Measurements from ENCODE around the gene GTF2E1.

Gene GTF2E1

DNA sequence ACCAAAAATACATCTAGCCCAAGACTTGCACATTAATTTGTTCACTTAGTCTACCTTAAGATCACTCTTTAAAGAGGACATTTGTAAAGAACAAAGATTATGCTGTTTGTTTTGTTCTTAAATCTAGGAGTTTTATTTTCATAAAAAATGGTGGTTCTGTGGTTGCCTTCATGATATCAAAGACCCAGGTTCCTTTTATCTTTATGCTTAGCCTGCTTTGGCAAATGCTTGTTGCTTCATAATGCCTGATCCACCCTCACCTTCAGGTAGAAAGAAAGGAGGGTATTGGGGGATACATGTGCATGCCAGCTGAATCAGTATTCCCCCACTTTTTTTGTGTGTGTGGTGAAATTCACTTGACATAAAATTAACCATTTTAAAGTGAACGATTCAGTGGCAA lies 48.5 kb downstream of the GTF2E1 start:
- DNase-seq (ENCODE audit: low spot score in 2 of 2) (no peak), ATAC-seq (replicated peaks; ENCODE audit: extremely low read depth, poor library complexity, severe bottlenecking) (no peak)
- no peaks in the 10 kb centered on the region for H3K9me3 Mint-ChIP-seq
- H3K27me3 Mint-ChIP-seq: no peaks in the 10 kb centered on the region
- H3K4me1 Mint-ChIP-seq: no peaks in the 10 kb centered on the region
- H3K27ac Mint-ChIP-seq (ENCODE audit: low read depth): no peak overlapping the region
- H3K36me3 Mint-ChIP-seq (ENCODE audit: insufficient read depth): peaks cover 2% of the 10 kb centered on the region
- no peak overlapping the region for H3K4me3 Mint-ChIP-seq

DNA sequence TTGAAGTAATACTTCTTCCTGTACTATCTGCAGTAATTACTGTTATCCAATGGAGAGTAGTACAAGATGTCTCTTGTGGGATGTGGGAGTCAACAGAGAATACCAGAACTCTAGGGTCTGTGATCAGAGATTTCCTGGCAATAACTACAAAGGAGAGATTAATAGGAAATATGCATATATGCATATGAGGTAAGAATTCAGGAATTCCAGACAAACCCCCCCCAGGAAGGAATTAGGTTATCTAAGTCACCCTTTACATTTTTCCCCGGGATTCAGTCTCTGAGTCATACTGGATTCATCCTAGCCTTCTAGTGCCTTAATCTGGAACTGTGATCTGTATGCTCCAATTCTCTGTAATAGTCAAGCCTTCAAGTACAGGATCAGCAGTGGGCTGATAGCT lies 49.4 kb downstream of the GTF2E1 start:
- no peak for DNase-seq (ENCODE audit: low spot score in 2 of 2)
- no peaks in the 10 kb centered on the region for H3K4me1 Mint-ChIP-seq
- no peak overlapping the region for H3K27ac Mint-ChIP-seq (ENCODE audit: low read depth)
- ATAC-seq (replicated peaks; ENCODE audit: extremely low read depth, poor library complexity, severe bottlenecking): no peak
- no peaks in the 10 kb centered on the region for H3K9me3 Mint-ChIP-seq
- H3K4me3 Mint-ChIP-seq: no peak overlapping the region
- no peaks in the 10 kb centered on the region for H3K27me3 Mint-ChIP-seq
- peaks cover 2% of the 10 kb centered on the region for H3K36me3 Mint-ChIP-seq (ENCODE audit: insufficient read depth)

DNA sequence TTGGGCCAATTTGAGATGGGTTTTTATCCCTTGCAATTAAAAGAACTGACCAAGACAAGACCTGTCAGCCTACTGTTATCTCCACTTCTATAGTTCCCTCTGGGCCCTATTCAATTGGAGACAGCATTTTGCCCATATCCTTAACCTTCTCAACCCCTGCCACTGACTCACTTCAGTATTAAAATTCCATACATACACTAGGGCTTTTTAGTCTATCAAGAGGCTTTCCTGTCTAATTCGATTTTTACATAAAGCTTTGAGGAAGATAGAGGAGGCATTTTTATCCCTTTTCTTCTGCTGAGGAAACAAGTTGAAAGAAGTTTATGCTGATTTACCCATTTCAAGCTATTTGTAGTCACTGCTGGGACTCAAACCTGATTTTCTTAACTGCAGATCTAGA lies 51.1 kb downstream of the GTF2E1 start:
- H3K4me3 Mint-ChIP-seq: no peak overlapping the region
- H3K27ac Mint-ChIP-seq (ENCODE audit: low read depth): peak overlapping the region; percentile 64
- DNase-seq (ENCODE audit: low spot score in 2 of 2) (no peak), ATAC-seq (replicated peaks; ENCODE audit: extremely low read depth, poor library complexity, severe bottlenecking) (no peak)
- H3K27me3 Mint-ChIP-seq: no peaks in the 10 kb centered on the region
- no peaks in the 10 kb centered on the region for H3K4me1 Mint-ChIP-seq
- peaks cover 5% of the 10 kb centered on the region for H3K36me3 Mint-ChIP-seq (ENCODE audit: insufficient read depth)
- no peaks in the 10 kb centered on the region for H3K9me3 Mint-ChIP-seq

DNA sequence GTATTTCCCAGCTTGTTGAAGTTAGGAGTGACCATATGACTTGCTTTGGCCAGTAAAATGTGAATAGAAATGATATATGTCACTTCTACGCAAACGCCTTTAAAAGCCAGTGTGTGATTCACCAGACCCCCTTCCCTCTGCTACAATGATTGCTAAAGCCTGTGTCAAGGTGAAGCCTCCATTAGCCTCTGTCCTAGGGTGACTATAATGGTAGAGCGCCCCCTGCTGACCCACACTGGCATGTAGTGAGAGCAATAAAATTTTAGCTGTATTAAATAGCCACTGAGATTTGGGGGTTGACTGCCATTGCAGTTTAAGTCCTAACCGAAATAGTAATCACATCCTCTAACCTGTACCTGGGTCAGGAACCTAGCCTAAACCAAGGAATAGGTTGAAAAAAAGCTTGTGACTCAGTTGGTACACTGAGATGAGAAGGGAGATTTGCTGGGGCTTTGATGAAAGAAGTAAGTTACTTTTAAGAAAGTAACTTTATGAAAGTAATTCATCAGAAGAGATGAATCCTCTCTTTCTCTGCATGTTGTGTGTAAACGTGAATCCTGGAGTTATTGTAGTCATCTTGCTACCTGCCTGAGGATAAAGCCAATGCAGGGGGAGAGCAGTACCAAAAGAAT lies 52.6 kb downstream of the GTF2E1 start:
- H3K27ac Mint-ChIP-seq (ENCODE audit: low read depth): no peak overlapping the region
- ATAC-seq (replicated peaks; ENCODE audit: extremely low read depth, poor library complexity, severe bottlenecking): peak; percentile 96
- peak; percentile 65 to 79 for DNase-seq (ENCODE audit: low spot score in 2 of 2)
- H3K9me3 Mint-ChIP-seq: no peaks in the 10 kb centered on the region
- no peaks in the 10 kb centered on the region for H3K27me3 Mint-ChIP-seq
- H3K36me3 Mint-ChIP-seq (ENCODE audit: insufficient read depth): peaks cover 5% of the 10 kb centered on the region
- no peaks in the 10 kb centered on the region for H3K4me1 Mint-ChIP-seq
- no peak overlapping the region for H3K4me3 Mint-ChIP-seq

DNA sequence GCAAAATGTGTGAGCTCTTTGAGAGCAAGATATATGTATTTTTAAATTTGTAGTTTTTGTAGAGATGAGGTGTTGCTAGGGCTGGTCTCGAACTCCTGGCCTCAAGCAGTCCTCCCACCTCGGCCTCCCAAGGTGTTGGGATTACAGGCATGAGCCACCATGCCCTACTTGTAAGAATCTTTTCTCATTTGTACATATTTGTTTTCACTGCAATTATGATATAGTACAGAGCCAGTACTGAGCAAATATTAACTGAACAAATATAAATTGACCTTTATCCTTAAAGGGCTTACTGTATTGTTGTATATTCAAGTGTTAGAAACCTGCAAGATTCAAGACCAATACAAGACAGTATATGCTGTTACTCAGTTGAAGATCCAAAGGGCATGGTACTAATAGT lies 53.4 kb downstream of the GTF2E1 start:
- no peaks in the 10 kb centered on the region for H3K27me3 Mint-ChIP-seq

DNA sequence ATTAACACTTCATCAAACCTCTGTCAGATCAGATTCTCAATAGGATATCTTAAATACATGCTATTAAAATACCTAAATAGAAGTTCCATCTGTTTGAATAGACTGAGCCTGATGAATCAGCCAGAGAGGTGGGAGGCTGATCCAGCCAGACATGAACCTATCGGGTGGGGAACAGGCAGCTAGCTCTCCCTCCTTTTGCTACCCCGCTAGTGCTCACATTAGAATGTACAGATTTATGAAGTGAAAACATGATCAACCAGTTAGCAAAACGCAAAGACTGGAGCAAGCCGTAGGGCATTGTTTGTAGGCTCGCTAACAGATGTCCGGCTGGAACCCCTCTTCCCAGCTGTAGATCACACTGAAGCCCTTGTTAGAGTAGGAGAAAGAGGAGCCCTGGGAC lies 54.4 kb downstream of the GTF2E1 start:
- Mint-ChIP-seq H3K4me1 (no peaks in the 10 kb centered on the region), H3K9me3 (no peaks in the 10 kb centered on the region), H3K27me3 (peaks cover 6% of the 10 kb centered on the region), H3K36me3 (ENCODE audit: insufficient read depth) (peaks cover 5% of the 10 kb centered on the region), H3K4me3 (no peak overlapping the region), H3K27ac (ENCODE audit: low read depth) (no peak overlapping the region)
- DNase-seq (ENCODE audit: low spot score in 2 of 2) (no peak), ATAC-seq (replicated peaks; ENCODE audit: extremely low read depth, poor library complexity, severe bottlenecking) (no peak)

More for the DNA sequence above, 53.4 kb downstream of the GTF2E1 start:
- DNase-seq (ENCODE audit: low spot score in 2 of 2) (no peak), ATAC-seq (replicated peaks; ENCODE audit: extremely low read depth, poor library complexity, severe bottlenecking) (no peak)
- Mint-ChIP-seq H3K4me1 (no peaks in the 10 kb centered on the region), H3K4me3 (no peak overlapping the region), H3K9me3 (no peaks in the 10 kb centered on the region), H3K27ac (ENCODE audit: low read depth) (no peak overlapping the region), H3K36me3 (ENCODE audit: insufficient read depth) (peaks cover 5% of the 10 kb centered on the region)

DNA sequence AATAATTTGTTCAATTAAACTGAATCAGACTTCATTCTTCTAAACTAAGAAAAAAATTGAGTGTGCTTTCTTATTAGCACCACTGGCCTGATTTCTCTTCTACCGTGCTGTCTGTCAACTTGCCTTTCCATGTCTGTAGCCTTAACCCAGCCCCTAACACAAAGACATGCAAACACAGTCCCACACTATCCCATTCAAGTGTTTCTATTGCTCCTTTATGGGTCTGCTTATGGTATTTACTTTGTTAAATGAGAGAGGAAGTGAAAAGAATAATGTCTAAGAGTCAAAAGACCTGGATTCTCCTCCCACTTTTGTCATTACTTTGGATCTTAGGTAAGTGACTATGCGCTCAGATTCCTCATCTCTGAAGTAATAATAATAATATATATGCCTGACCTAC lies 55.3 kb downstream of the GTF2E1 start:
- H3K27ac Mint-ChIP-seq (ENCODE audit: low read depth): no peak overlapping the region
- peaks cover 5% of the 10 kb centered on the region for H3K36me3 Mint-ChIP-seq (ENCODE audit: insufficient read depth)
- ATAC-seq (replicated peaks; ENCODE audit: extremely low read depth, poor library complexity, severe bottlenecking): no peak
- peaks cover 8% of the 10 kb centered on the region for H3K27me3 Mint-ChIP-seq
- H3K4me1 Mint-ChIP-seq: no peaks in the 10 kb centered on the region
- DNase-seq (ENCODE audit: low spot score in 2 of 2): no peak
- no peaks in the 10 kb centered on the region for H3K9me3 Mint-ChIP-seq
- no peak overlapping the region for H3K4me3 Mint-ChIP-seq

DNA sequence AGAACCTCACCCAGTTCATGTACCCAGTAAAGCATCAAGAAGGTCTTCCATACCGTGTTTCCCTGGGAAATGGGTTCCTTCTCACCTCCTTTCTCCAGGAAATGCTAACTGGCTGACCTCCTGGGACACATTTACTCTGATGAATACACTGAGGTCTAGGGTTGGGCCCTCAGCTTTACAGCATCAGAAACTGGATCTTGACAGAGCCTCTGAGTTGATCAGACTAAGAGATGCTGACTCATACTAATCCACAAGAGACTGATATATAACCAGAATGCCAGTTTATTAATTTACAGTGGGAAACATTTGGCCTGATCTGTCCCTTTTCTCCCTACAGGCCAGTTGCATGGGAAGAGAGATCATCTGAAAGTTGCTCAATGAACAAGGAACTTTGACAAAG lies 55.8 kb downstream of the GTF2E1 start:
- no peak overlapping the region for H3K27ac Mint-ChIP-seq (ENCODE audit: low read depth)
- DNase-seq (ENCODE audit: low spot score in 2 of 2): no peak
- H3K4me3 Mint-ChIP-seq: no peak overlapping the region
- no peaks in the 10 kb centered on the region for H3K4me1 Mint-ChIP-seq
- H3K36me3 Mint-ChIP-seq (ENCODE audit: insufficient read depth): peaks cover 5% of the 10 kb centered on the region
- no peak for ATAC-seq (replicated peaks; ENCODE audit: extremely low read depth, poor library complexity, severe bottlenecking)
- H3K27me3 Mint-ChIP-seq: peaks cover 8% of the 10 kb centered on the region
- H3K9me3 Mint-ChIP-seq: no peaks in the 10 kb centered on the region

DNA sequence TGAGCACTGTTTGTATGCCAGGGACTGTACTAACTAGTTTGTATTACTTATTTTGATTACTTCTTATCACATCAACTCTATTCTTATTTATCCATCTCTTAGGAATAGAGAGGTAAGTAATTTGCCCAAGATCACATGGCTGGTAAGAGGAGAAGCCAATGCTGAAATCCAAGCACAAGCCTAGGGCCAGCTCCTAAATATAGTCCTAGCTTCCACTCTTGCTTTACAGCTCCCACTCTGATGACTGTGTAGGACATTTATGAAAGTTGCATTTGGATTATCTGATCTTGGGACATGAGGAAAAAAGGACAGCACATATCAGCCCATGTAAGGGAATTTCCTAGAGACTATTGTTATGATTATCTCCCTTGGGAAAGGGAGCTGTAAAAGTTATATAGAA lies 58.1 kb downstream of the GTF2E1 start:
- H3K9me3 Mint-ChIP-seq: no peaks in the 10 kb centered on the region
- H3K4me3 Mint-ChIP-seq: no peak overlapping the region
- no peak for DNase-seq (ENCODE audit: low spot score in 2 of 2)
- no peak overlapping the region for H3K27ac Mint-ChIP-seq (ENCODE audit: low read depth)
- H3K27me3 Mint-ChIP-seq: peaks cover 20% of the 10 kb centered on the region
- peaks cover 4% of the 10 kb centered on the region for H3K36me3 Mint-ChIP-seq (ENCODE audit: insufficient read depth)
- H3K4me1 Mint-ChIP-seq: no peaks in the 10 kb centered on the region
- ATAC-seq (replicated peaks; ENCODE audit: extremely low read depth, poor library complexity, severe bottlenecking): no peak

DNA sequence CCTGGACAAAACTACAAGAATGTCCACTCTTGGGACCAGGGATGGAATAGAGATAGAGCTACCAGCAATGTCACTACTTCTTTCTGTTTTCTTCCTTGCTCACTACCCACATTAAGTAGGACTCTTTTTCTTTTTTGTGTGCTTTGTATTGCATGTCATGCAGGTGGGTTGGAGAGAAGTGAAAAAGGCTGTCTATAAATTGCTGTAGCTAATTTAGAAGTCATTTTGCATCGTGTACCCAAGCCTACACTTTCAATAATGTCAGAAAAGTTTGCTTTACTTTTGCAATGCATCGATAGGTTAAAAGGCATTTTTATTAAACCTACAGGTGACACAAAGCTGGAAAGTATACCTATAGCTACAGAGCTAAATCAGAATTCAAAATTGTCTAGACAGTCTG lies 58.9 kb downstream of the GTF2E1 start:
- Mint-ChIP-seq H3K9me3 (no peaks in the 10 kb centered on the region), H3K36me3 (ENCODE audit: insufficient read depth) (peaks cover 3% of the 10 kb centered on the region), H3K27ac (ENCODE audit: low read depth) (no peak overlapping the region), H3K27me3 (peaks cover 25% of the 10 kb centered on the region), H3K4me1 (no peaks in the 10 kb centered on the region), H3K4me3 (no peak overlapping the region)
- ATAC-seq (replicated peaks; ENCODE audit: extremely low read depth, poor library complexity, severe bottlenecking) (no peak), DNase-seq (ENCODE audit: low spot score in 2 of 2) (no peak)

DNA sequence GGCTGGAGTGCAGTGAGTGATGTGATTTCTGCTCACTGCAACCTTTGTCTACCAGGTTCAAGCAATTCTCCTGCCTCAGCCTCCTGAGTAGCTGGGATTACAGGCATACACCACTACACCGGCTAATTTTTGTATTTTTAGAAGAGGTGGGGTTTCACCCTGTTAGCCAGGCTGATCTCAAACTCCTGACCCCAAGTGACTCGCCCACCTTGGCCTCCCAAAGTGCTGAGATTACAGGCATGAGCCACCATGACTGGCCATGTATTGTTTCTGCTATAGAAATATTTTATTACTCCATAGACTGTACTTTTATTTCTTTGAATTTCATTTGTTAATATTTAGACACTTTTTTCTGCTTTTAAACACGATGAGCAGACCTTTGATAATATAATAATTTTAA lies 60.4 kb downstream of the GTF2E1 start:
- peaks cover 29% of the 10 kb centered on the region for H3K27me3 Mint-ChIP-seq
- no peak overlapping the region for H3K4me3 Mint-ChIP-seq
- ATAC-seq (replicated peaks; ENCODE audit: extremely low read depth, poor library complexity, severe bottlenecking): no peak
- peaks cover 3% of the 10 kb centered on the region for H3K36me3 Mint-ChIP-seq (ENCODE audit: insufficient read depth)
- no peaks in the 10 kb centered on the region for H3K4me1 Mint-ChIP-seq
- no peaks in the 10 kb centered on the region for H3K9me3 Mint-ChIP-seq
- DNase-seq (ENCODE audit: low spot score in 2 of 2): no peak
- no peak overlapping the region for H3K27ac Mint-ChIP-seq (ENCODE audit: low read depth)

DNA sequence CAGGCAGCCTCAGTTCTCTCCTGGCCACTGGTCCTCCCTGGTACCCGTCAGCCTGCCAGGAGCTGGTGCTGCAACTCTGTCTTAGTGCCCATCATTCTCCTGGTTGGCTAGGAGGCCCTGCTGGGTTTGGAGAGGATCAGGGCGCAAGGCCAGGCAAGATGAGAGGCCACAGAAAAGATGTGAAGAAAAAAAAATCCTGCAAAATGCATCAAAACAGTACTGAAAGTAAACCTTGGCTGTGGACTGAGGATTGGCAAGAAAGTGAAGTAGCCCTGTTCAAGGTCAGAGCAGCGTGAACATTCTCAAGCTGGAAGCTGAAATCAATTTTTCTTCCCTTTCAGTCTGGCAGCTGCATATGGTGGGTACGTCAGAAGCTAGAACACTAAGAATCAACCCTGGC lies 74.2 kb downstream of the GTF2E1 start:
- H3K27me3 Mint-ChIP-seq: peaks cover 76% of the 10 kb centered on the region
- H3K4me3 Mint-ChIP-seq: no peak overlapping the region
- DNase-seq (ENCODE audit: low spot score in 2 of 2) (no peak), ATAC-seq (replicated peaks; ENCODE audit: extremely low read depth, poor library complexity, severe bottlenecking) (no peak)
- H3K36me3 Mint-ChIP-seq (ENCODE audit: insufficient read depth): no peaks in the 10 kb centered on the region
- H3K9me3 Mint-ChIP-seq: no peaks in the 10 kb centered on the region
- no peak overlapping the region for H3K27ac Mint-ChIP-seq (ENCODE audit: low read depth)
- no peaks in the 10 kb centered on the region for H3K4me1 Mint-ChIP-seq

DNA sequence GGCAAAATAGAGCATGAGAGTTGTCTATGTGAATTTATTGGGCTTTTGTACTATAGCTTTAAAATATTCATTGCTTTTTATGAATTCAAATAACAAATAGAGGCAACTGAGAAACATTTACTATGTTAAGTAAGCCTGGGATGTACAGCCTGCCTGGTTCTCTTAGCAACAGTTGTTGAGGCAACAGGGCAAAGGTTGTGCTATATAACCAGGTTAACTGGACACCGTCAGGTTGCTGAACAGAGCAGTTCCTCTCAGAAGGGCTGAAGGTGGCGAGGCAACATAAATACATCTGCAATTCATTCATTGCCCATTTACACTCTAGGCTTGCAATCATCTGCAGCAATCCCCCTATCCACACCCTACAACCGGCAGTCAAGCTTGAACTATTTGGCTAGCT lies 78.2 kb downstream of the GTF2E1 start:
- no peak for ATAC-seq (replicated peaks; ENCODE audit: extremely low read depth, poor library complexity, severe bottlenecking)
- H3K4me3 Mint-ChIP-seq: no peak overlapping the region
- no peaks in the 10 kb centered on the region for H3K36me3 Mint-ChIP-seq (ENCODE audit: insufficient read depth)
- no peak overlapping the region for H3K27ac Mint-ChIP-seq (ENCODE audit: low read depth)
- no peaks in the 10 kb centered on the region for H3K4me1 Mint-ChIP-seq
- peaks cover 54% of the 10 kb centered on the region for H3K27me3 Mint-ChIP-seq
- no peaks in the 10 kb centered on the region for H3K9me3 Mint-ChIP-seq
- no peak for DNase-seq (ENCODE audit: low spot score in 2 of 2)

DNA sequence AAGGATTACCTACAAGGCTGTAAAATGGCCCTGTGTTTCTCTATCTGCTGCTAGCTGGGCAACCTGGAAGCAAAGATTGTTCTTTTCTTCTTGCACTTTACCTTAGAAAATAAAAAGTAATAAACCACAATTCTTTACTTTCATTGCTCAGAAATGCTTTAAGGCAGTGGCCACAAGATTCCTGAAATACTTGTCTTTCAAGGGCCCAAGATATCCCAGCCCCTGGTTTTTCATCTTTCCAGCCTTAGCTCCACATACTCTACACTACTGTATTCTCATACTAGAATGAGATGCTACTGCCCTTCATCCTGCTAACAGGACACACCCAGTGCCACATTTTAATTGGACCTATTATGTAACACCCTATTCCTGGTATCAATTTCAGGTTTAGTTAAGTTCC lies 78.9 kb downstream of the GTF2E1 start:
- peaks cover 58% of the 10 kb centered on the region for H3K27me3 Mint-ChIP-seq
- no peaks in the 10 kb centered on the region for H3K36me3 Mint-ChIP-seq (ENCODE audit: insufficient read depth)
- DNase-seq (ENCODE audit: low spot score in 2 of 2) (no peak), ATAC-seq (replicated peaks; ENCODE audit: extremely low read depth, poor library complexity, severe bottlenecking) (no peak)
- H3K27ac Mint-ChIP-seq (ENCODE audit: low read depth): no peak overlapping the region
- H3K9me3 Mint-ChIP-seq: no peaks in the 10 kb centered on the region
- no peak overlapping the region for H3K4me3 Mint-ChIP-seq
- H3K4me1 Mint-ChIP-seq: no peaks in the 10 kb centered on the region
